PC-3 (cell line): ENCODE results near the gene CFAP46. TPM values are rescaled to one million over a fixed set of nuclear protein-coding genes. Genes with fewer than 3 reads are reported as not detected.
A peak's percentile ranks its signal among the peaks of the same experiment; 100 is the strongest.

ENCODE experiments used
- ATAC-seq: fragments of 200-7000 bp; cut with Tn5 transposase; 2 replicates; pipeline ENCODE4 v1.9.1; 2020; ENCODE audit warnings: mild to moderate bottlenecking, moderate library complexity
- BruUV-seq: library from RNA; stranded (reverse); fragments of 400-500 nt; replicated peaks from 2 replicates; lab custom pipeline; 2021; lab: Mats Ljungman, UMichigan
- CTCF ChIA-PET: fragments of 300-600 bp; sonication (Branson Sonifier 250); formaldehyde crosslinking; loops from one replicate; lab custom pipeline; 2022; ENCODE audit warnings: antibody characterized with exemption; lab: Charles Lee
- POLR2A ChIA-PET: fragments of 300-600 bp; sonication (Branson Sonifier 250); formaldehyde crosslinking; loops from one replicate; lab custom pipeline; 2022; ENCODE audit warnings: antibody characterized with exemption; ENCODE audit not compliant: unreplicated experiment; lab: Charles Lee
- DNase-seq: peaks from one replicate; pipeline ENCODE4 v3.0.0-alpha.2; 2015
- H2AFZ ChIP-seq: fragments of 300-600 bp; sonication (generic); 2 replicates; pipeline ENCODE4 v1.6.0; 2016; ENCODE audit warnings: antibody characterized with exemption, low read length
- H3F3A ChIP-seq: fragments of 300-600 bp; sonication (generic); one replicate; pipeline ENCODE4 v1.6.0; 2017; ENCODE audit warnings: antibody characterized with exemption, low read length, control low read depth, mild to moderate bottlenecking; ENCODE audit not compliant: unreplicated experiment
- H3K27ac ChIP-seq: fragments of 300-600 bp; sonication (generic); 2 replicates; pipeline ENCODE4 v1.5.1; 2016; ENCODE audit warnings: mild to moderate bottlenecking, low read length
- H3K27me3 ChIP-seq: fragments of 300-600 bp; sonication (generic); 2 replicates; pipeline ENCODE4 v1.6.1; 2016; ENCODE audit warnings: low read length, mixed read lengths
- H3K36me3 ChIP-seq: fragments of 300-600 bp; sonication (generic); 2 replicates; pipeline ENCODE4 v1.6.1; 2016; ENCODE audit warnings: low read depth, mixed run types, low read length, mixed read lengths
- H3K4me1 ChIP-seq: fragments of 300-600 bp; sonication (generic); 2 replicates; pipeline ENCODE4 v1.5.1; 2016; ENCODE audit warnings: low read length; ENCODE audit not compliant: insufficient read depth
- H3K4me2 ChIP-seq: fragments of 300-600 bp; sonication (generic); 2 replicates; pipeline ENCODE4 v1.6.0; 2016; ENCODE audit warnings: low read length
- H3K4me3 ChIP-seq: fragments of 300-600 bp; sonication (generic); 2 replicates; pipeline ENCODE4 v1.5.1; 2016; ENCODE audit warnings: mild to moderate bottlenecking, low read length, mixed read lengths
- H3K79me2 ChIP-seq: fragments of 300-600 bp; sonication (generic); 2 replicates; pipeline ENCODE4 v1.6.1; 2017; ENCODE audit warnings: low read length, mixed read lengths
- H3K9ac ChIP-seq: fragments of 300-600 bp; sonication (generic); 2 replicates; pipeline ENCODE4 v1.6.0; 2016; ENCODE audit warnings: mild to moderate bottlenecking, low read length
- H3K9me2 ChIP-seq: fragments of 300-600 bp; sonication (generic); replicated peaks from 2 replicates; pipeline ENCODE4 v1.6.1; 2016; ENCODE audit warnings: mixed run types, low read length, mixed read lengths
- H3K9me3 ChIP-seq: fragments of 300-600 bp; sonication (generic); 2 replicates; pipeline ENCODE4 v1.6.1; 2016; ENCODE audit warnings: low read length, mixed read lengths
- H4K20me1 ChIP-seq: fragments of 300-600 bp; sonication (generic); 2 replicates; pipeline ENCODE4 v1.6.1; 2016; ENCODE audit warnings: low read length, mixed read lengths
- EZH2 ChIP-seq: fragments of 300-600 bp; sonication (generic); IDR thresholded peaks from one replicate; pipeline ENCODE4 v1.6.1; 2017; ENCODE audit warnings: antibody characterized with exemption, mild to moderate bottlenecking, low read length; ENCODE audit not compliant: unreplicated experiment
- EZH2phosphoT487 ChIP-seq: fragments of 300-600 bp; sonication (generic); IDR thresholded peaks from 2 replicates; pipeline ENCODE4 v1.6.1; 2018; ENCODE audit warnings: mild to moderate bottlenecking, antibody characterized with exemption, low read length, borderline replicate concordance
- intact Hi-C: fragments of 100-400 bp; cut with micrococcal nuclease; formaldehyde crosslinking; loops from 2 replicates; pipeline ENCODE4 v1.9.0; 2023
- total RNA-seq: library from RNA; depleted of rRNA; stranded (reverse); fragments of >200 nt; gene quantifications from 2 replicates; pipeline ENCODE4 v1.2.3, GENCODE V29; 2014
- TF ChIP-seq, protein P1 (sequence below): fragments of 300-600 bp; sonication (generic); conservative IDR thresholded peaks from 2 replicates; pipeline ENCODE4 v1.5.1; 2017; ENCODE audit warnings: antibody characterized with exemption, low read depth, mild to moderate bottlenecking, low read length

Gene CFAP46
- total RNA-seq, 1 experiment from 2014 or later = 0.04 TPM

DNA sequence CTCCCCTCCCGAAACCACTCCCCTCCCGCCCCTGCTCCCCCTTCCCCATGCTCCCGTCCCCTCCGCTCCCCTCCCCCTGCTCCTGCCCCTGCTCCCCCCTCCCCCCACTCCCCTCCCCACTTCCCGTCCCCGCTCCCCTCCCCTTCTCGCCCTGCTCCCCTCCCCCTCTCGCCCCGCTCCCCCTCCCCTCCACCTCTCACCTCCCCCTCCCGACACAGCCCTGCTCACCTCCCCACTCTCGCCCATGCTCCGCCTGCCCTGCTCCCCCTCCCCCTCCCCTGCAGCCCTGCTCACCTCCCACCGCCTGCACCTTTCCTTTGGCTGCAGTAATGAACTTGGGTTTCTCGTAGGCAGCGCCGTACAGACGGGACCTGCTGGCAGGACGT is 106.5 kb downstream of the CFAP46 start:
- H3K4me3 ChIP-seq = no peak overlapping the region
- no peaks in the 10 kb centered on the region for H3K9me3 ChIP-seq
- H3F3A ChIP-seq = no peaks in the 10 kb centered on the region
- intact Hi-C loops = loop anchor here (5.0 to 10.0 kb wide), 3 partner anchors 51 to 289 kb away; no protein-coding TSS in a partner anchor
- no TSS peak for BruUV-seq
- no peaks in the 10 kb centered on the region for H4K20me1 ChIP-seq
- H2AFZ ChIP-seq = no peak overlapping the region
- DNase-seq = no peak
- CTCF ChIA-PET = no interaction called here
- no peak overlapping the region for H3K27ac ChIP-seq
- peaks cover 5% of the 10 kb centered on the region; the same call in 1 of the 2 replicates for H3K4me1 ChIP-seq
- H3K4me2 ChIP-seq = peak overlapping the region; percentile 67; the same call in 1 of the 2 replicates
- peaks cover 50% of the 10 kb centered on the region for H3K27me3 ChIP-seq
- POLR2A ChIA-PET = no interaction called here
- no peaks in the 10 kb centered on the region for H3K79me2 ChIP-seq
- no peaks in the 10 kb centered on the region for H3K36me3 ChIP-seq
- TF ChIP-seq EZH2 (no peak), EZH2phosphoT487 (no peak)
- TF ChIP-seq, protein P1, sequence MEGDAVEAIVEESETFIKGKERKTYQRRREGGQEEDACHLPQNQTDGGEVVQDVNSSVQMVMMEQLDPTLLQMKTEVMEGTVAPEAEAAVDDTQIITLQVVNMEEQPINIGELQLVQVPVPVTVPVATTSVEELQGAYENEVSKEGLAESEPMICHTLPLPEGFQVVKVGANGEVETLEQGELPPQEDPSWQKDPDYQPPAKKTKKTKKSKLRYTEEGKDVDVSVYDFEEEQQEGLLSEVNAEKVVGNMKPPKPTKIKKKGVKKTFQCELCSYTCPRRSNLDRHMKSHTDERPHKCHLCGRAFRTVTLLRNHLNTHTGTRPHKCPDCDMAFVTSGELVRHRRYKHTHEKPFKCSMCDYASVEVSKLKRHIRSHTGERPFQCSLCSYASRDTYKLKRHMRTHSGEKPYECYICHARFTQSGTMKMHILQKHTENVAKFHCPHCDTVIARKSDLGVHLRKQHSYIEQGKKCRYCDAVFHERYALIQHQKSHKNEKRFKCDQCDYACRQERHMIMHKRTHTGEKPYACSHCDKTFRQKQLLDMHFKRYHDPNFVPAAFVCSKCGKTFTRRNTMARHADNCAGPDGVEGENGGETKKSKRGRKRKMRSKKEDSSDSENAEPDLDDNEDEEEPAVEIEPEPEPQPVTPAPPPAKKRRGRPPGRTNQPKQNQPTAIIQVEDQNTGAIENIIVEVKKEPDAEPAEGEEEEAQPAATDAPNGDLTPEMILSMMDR = no peak
- no peak overlapping the region for H3K9ac ChIP-seq
- H3K9me2 ChIP-seq = no peaks in the 10 kb centered on the region
- ATAC-seq = no peak

- Histone ChIP-seq H3K27me3 (peaks cover 50% of the 10 kb centered on the region), H4K20me1 (no peaks in the 10 kb centered on the region), H3K4me3 (no peak overlapping the region), H3K9ac (no peak overlapping the region), H2AFZ (no peak overlapping the region), H3K36me3 (no peaks in the 10 kb centered on the region), H3K27ac (no peak overlapping the region), H3K4me2 (no peak overlapping the region), H3K9me3 (no peaks in the 10 kb centered on the region), H3K79me2 (no peaks in the 10 kb centered on the region), H3K9me2 (no peaks in the 10 kb centered on the region), H3K4me1 (peaks cover 5% of the 10 kb centered on the region; the same call in 1 of the 2 replicates), H3F3A (no peaks in the 10 kb centered on the region)
- TF ChIP-seq, protein P1 = no peak
- no peak for TF ChIP-seq EZH2phosphoT487
- POLR2A ChIA-PET = no interaction called here
- BruUV-seq = no TSS peak
- DNase-seq = no peak
- CTCF ChIA-PET = no interaction called here
- intact Hi-C loops = loop anchor here (5.0 to 10.0 kb wide), 3 partner anchors 52 to 290 kb away; no protein-coding TSS in a partner anchor
- ATAC-seq = no peak
These were observed 107.2 kb downstream of the CFAP46 start for GRCh38 chr10:132834891-132835847.
